Stimulated activated CD8-positive, alpha-beta memory T cell treated with anti-CD3 and anti-CD28 coated beads, Interleukin-12 subunit alpha, Interleukin-12 subunit beta, amount 100 ng/mL, for 24 hours (primary cell): ENCODE data around the gene TUBGCP5.
"Not testable (repeated sequence)": the region's sequence is repeated elsewhere in the genome, so short reads cannot be mapped to it uniquely, and the experiment has no call there.

ENCODE experiments used
- DNase-seq: peaks from one replicate; pipeline ENCODE4 v3.0.0-alpha.2; 2020; ENCODE audit errors: extremely low read depth

TUBGCP5 gene

DNA sequence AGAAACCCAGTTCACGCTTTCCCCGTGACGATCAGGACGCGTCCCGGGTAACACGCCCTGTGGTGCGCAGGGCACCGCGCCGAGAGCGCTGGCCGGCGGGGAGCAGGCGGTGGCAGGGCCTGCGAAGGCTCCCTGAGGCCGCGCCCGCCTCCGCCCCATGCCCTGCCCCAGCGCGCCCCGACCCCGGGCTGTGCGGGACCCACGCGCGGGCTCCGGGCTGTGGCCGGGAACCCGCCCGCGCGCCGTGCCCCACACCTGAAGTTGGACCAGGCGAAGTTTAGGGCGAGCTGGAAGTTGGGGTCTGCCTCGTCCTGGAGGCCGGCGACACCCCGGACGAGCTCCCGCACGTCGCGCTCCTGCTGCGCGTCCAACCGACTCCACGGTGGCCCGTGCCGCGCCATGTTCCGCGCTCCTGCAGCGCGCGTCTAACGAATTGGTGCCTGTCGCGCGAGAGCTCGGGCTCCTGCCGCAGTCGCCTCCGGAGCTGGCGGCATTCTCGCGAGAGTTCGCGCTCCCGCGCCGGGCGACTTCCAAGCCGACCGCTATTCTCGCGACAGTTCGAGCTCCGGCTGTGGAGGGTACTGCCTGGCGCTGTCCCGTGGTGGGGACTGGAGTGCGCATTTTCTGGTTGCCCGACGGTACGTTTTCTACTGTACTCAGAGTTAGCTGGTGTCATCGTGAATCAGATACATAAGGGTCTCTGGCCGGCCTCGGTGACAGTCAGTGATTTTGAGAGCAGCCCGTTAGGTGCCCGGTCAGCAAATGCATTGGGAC, at the start of gene TUBGCP5:
TSS of gene TUBGCP5 (minus strand) at position 427 of the 774 bp plus-strand sequence. CDS start at position 401, 26 bp downstream.
- DNase-seq, result peak; percentile 93

DNA sequence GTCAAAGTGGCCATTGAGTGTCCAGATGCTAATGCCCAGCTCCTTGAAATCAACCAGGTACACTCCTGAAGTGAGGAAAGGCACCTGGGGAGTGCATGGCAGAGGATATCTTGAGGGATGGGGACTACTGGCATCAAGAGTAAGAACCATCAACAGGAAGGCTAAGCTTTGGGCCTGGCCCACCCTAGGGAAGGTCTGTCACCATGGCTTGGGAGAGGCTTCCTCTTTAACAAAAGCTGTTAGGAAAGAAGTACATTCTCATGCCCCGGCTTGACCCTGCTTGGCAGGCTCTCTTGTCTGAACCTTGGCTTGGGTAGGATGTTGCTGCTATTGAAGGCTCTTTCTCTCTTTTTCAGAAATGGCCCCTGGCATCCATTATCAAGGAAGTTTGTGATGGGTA, 43.7 kb upstream of the TUBGCP5 start:
- DNase-seq, result no peak

DNA sequence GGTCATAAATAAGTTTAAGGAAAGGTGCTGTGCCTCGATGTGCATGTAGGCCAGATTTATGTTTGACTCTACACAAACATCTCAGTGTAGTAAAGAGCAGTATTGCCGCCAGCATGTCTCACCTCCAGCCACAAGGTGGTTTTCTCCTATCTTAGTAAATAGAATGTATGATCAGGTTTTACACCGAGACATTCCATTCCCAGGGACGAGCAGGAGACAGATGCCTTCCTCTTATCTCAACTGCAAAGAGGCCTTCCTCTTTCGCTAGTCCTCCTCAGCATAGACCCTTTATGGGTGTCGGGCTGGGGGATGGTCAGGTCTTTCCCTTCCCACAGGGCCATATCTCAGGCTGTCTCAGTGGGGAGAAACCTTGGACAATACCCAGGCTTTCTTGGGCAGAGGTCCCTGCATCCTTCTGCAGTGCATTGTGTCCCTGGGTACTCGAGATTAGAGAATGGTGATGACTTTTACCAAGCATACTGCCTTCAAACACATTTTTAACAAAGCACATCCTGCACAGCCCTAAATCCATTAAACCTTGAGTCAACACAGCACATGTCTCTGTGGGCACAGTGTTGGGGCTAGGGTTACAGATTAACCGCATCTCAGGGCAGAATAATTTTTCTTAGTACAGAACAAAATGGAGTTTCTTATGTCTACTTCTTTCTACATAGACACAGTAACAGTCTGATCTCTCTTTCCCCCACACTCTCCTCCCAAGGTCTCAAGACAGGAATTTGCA, 42.8 kb upstream of the TUBGCP5 start:
- not testable (repeated sequence) for DNase-seq

DNA sequence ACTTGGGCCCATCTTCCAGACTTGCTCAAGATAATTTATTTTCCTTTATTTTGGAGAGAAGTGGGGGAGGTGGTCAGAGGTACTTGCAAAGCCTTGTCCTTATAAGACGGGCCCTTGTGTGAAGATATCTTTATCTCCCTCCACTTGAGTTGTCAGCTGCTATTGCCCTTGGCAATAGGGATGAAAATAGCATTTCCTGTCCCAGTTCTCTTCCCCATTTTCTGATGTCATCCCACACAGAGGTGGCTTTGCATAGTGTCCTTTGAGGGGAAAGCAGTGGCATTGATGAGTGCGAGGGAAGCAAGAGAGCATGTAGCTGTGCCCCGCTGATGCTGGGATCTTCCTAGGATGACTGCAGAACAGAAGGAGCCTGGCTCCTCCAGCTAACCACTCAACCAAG, 41.9 kb upstream of the TUBGCP5 start:
- no peak for DNase-seq

DNA sequence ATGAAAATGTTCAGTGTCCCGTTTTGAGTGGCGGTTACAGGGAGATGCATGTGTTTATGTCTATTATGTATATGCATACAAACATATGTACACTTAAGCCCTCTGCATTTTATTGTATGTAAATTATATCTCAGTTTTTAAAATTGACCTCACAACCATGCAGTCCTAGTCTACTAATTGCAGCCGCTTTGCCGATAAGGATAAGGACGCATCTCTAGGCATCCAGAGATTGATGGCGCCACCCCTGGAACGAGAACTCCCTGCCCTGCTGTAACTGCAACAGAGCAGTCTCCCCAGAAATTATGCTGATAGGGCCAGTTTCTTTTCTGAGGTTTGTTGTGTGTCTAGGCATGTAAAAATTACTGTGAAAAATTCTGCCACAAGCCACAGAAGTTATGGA, 40.4 kb upstream of the TUBGCP5 start:
- no peak for DNase-seq

DNA sequence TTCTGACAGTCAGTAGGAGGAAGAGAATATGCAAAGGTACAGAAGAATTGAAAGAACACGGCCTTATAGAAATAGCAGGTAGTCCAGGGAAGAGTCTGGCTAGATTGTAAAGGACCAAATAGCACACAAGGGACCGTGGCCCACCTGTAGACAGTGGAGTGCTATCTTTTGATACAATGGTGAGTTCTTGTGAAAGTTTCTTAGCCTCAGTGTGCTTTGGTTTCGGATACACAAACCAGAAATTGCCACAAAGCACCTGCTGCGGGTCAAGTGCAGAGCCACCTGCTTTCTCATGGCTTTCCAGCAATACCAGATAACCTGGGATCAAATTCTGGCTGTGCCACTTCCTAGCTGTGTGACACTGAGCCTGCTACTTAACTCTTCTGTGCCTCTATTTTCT, 36.6 kb upstream of the TUBGCP5 start:
- no peak for DNase-seq

DNA sequence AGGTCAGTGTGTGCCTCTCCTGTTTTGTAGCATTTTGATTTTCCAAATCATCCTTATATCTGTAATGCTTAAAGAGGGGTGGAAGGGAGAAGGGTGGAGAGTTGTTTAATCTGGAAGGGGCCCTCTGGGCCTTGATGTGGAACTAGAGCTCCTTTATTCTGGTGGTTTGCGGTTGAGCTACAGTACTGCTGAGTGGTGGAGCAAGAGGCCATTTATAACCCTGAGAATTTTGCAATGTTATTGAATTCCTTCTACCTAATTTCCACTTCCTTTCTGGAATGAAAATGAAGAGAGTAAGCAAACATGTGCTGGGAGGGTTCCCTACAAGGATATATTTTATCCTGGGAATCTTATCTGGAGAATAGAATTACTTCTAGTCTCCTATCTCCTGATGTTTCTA, 35.3 kb upstream of the TUBGCP5 start:
- DNase-seq, result no peak

DNA sequence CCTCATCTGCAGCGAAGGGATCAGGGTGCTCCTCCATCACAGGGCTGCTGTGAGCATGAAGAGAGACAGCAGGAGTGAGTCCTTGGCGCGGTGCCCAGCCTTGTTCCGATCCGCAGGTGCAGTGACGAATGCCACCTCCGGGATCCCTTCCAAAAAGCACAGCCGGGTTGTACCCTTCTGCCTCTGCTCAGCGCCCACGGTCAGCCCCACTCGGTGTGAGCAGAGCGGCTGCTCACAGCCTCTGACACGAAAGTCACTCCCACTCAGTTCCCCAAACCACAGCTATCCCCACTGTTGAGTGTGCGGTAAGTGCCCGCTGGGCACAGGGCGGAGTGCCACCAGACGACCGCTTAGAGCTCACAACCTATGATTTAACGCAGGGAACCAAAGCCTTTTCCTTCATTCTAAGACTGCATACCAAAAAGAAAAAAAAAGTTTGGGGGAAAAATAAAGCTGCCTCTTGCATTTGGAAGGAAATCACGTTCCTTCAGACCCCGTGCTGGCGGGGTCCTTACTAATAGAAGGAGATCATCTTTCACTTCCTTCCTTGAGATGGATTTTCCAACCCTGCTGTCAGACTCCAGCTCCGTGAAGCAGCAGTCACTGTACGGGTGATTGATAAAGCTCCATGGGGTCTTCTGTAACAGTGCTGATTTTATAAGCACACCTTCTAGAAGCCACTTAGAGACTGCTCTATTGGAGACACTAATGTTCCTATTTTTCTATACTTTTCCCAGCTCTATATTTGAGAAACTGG, 34.7 kb upstream of the TUBGCP5 start:
- no peak for DNase-seq

DNA sequence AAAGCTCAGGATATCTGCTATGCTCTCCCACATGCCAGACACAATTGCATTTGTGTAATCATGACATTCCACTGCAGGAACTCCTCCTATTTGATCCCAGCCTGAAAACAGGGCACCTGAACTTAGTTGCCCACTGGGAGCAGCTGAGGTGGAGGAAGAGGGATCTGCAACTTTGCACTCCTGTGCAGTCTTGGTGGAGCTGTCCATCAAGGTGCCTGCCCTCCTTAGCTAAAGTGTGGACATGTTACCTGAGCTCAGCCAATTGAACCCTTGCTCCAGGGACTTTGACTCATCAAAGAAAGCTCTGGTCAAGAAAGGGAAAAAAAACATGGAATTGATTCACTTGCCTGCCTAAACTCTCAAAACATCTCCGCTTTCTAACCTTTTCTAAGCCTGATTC, 33.3 kb upstream of the TUBGCP5 start:
- no peak for DNase-seq

DNA sequence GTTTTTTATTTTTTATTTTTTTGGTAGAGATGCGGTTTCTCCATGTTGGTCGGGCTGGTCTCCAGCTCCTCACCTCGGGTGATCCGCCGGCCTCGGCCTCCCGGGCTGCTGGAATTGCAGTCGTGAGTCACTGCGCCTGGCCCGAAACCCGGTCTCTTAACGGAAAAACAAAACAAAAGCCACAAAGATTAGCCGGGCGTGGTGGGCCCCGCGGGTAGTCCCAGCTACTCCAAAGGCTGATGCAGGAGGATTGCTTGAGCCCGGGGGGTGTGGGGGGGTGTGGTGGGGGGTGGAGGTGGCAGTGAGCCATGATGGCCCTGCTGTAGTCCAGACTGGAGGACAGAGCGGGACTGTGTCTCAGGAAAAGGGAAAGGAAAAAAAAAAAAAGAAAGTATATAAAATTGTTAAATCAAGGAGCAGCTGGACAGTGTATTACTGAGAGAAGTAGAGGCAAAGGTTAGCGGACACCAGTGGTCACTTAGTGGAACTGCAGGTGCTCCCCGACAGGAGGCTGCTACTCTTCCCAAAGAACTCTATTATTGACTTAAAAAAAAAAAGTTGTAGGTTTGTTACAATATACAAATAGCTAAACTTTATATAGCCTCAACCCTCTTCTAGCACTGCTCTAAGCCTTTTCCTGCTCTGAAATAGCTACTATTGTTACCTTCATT, 30.3 kb upstream of the TUBGCP5 start:
- DNase-seq, result no peak

DNA sequence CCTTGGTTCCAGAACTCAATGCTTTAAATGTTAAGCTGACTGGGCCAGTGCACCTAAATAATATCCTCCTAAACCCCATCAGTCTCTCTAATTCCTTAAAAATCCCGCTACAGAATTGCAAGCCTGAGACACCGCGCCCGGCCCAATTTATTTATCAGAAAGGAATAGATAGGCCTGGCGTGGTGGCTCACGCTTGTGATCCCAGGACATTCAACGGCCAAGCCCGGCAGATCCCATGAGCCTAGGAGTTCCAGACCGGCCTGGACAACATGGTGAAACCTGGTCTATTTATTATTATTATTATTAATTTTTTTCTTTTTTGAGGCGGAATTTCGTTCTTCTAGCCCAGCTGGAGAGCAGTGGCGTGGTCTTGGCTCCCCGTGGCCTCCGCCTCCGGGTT, 28.0 kb upstream of the TUBGCP5 start:
- DNase-seq, result no peak

DNA sequence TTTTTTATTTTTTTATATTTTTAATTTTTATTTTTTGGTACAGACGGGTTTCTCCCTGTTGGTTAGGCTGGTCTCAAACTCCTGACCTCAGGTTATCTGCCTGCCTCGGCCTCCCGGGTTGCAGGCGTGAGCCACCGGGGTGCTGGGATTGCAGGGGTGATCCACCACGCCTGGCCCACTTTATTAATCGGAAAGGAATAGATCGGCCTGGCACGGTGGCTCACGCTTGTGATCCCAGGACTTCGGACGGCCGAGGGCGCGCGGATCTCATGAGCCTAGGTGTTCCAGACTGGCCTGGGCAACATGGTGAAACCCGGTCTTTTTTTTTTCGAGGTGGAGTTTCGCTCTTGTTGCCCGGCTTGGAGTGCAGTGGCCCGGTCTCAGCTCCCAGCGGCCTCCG, 26.5 kb upstream of the TUBGCP5 start:
- no peak for DNase-seq

DNA sequence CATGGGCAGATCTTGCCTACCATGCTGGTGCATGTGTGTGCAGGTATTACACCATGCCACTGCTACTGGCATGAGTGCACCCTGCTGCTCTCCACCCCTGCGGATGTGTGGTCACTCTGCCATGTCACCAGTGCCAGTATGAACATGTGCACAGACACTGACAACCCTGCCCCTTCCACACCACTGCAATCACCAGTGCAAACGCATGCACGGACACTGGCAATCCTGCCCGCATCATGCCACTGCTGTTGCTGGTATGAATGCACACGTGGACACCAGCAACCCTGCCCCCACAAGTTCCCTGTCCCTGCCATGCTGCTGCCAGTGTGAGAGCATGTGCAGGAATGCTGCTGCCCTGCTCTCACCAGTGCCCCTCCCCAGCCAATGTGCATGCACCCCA, 24.8 kb upstream of the TUBGCP5 start:
- no peak for DNase-seq

DNA sequence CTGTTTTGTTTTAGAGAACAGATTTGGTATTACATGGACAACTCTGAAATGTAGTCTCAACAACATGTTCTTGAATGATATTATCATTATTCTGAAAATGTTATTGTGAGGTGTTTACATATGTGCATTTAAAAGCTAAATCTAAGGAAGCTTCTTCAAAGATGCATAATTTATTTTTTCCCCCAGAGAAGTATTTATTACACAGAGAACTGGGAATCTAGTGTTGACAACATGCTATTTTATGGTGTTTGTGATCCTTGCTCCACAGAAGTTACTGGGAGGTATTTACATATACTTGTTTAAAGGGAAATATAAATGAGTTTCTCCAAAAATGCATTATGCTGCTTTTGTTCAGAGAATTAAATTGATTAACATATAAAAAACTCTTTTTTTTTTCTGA, 18.3 kb upstream of the TUBGCP5 start:
- no peak for DNase-seq

DNA sequence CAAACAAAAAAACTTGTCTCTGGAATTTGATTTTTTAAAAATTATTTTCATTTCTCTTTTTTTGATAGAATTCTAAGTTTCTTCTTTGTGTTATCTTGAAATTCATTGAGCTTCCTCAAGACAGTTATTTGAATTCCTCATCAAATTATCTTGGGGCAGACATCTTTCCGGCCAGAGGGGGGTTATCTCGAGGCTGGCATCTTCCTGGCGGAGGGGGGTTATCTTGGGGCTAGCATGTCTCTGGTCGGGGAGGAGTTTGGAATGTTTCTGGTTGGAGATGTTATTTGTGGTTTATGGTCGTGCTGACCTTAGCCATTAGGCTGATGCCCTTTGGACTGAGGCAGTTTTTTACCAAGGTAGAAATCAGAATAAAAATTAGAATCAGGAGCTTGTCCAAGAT, 15.9 kb upstream of the TUBGCP5 start:
- DNase-seq, result no peak

DNA sequence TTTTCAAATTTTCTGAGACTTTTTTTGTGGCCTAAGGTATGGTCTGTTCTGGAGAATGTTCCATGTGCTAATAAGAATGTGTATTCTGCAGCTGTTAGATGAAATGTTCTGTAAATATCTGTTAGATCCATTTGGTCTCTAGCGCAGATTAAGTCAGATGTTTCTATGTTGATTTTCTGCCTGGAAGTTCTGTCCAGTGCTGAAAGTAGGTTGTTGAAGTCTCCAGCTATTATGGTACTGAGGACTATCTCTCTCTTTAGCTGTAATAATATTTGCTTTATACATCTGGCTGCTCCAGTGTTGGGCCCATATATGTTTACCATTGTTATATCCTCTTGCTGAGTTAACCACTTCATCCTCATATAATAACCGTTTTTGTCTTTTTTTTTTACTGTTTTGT, 13.2 kb upstream of the TUBGCP5 start:
- DNase-seq, result no peak

DNA sequence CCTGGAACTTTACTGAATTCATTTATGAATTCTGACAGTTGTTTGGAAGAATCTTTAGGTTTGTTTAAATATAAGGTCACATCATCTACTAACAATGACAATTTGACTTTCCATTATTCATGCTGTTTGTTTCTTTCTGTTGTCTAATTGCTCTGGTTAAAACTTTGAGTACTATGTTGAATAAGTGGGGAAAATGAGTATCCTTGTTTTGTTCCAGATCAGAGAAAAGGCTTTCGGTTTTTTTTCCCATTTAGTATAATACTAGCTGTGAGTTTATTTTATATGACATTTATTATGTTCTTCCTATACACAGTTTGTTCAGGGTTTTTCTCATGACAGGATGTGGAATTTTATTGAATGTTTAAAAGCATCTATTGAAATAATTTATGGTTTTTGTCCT, 11.3 kb upstream of the TUBGCP5 start:
- DNase-seq, result no peak

DNA sequence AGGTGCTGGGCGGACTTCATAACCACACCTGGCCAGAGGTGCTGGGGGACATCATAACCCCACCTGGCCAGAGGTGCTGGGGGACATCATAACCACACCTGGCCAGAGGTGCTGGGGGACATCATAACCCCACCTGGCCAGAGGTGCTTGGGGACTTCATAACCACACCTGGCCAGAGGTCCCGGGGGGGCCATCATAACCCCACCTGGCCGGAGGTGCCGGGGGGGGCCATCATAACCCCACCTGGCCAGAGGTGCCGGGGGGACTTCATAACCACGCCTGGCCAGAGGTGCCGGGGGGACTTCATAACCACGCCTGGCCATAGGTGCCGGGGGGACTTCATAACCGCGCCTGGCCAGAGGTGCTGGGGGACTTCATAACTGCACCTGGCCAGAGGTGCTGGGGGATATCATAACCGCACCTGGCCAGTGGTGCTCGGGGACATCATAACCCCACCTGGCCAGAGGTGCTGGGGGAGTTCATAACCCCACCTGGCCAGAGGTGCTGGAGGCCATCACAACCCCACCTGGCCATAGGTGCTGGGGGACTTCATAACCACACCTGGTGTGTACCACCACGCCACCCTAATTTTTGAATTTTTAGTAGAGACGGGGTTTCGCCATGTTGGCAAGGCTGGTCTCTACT, 10.7 kb upstream of the TUBGCP5 start:
- DNase-seq, result no peak

DNA sequence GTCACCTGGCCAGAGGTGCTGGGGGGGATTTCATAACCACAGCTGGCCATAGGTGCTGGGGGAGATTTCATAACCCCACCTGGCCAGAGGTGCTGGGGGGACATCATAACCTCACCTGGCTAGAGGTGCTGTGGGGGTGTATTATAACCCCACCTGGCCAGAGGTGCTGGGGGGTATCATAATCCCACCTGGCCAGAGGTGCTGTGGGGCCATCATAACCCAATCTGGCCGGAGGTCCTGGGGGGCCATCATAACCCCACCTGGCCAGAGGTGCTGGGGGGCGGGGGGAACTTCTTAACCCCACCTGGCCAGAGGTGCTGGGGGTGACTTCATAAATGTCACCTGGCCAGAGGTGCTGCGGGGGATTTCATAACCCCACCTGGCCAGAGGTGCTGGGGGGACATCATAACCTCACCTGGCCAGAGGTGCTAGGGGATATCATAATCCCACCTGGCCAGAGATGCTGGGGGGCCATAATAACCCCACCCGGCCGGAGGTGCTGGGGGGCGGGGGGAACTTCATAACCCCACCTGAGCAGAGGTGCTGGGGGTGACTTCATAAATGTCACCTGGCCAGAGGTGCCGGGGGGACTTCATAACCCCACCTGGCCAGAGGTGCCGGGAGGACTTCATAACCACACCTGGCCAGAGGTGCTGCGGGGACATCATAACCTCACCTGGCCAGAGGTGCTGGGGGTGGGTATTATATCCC, 9.4 kb upstream of the TUBGCP5 start:
- DNase-seq, result not testable (repeated sequence)

DNA sequence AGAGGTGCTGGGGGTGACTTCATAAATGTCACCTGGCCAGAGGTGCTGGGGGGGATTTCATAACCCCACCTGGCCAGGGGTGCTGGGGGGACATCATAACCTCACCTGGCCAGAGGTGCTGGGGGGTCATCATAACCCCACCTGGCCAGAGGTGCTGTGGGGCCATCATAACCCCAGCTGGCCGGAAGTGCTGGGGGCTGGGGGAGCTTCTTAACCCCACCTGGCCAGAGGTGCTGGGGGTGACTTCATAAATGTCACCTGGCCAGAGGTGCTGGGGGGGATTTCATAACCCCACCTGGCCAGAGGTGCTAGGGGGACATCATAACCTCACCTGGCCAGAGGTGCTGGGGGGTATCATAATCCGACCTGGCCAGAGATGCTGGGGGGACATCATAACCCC, 4.6 kb upstream of the TUBGCP5 start:
- not testable (repeated sequence) for DNase-seq

DNA sequence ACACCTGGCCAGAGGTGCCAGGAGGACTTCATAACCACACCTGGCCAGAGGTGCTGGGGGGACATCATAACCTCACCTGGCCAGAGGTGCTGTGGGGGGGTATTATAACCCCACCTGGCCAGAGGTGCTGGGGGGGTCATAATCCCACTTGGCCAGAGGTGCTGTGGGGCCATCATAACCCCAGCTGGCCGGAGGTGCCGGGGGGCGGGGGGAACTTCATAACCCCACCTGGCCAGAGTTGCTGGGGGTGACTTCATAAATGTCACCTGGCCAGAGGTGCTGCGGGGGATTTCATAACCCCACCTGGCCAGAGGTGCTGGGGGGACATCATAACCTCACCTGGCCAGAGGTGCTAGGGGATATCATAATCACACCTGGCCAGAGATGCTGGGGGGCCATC, 4.2 kb upstream of the TUBGCP5 start:
- DNase-seq, result not testable (repeated sequence)
